ENCODE results near the gene RRAGA.
"Not testable (repeated sequence)": the region's sequence is repeated elsewhere in the genome, so short reads cannot be mapped to it uniquely, and the experiment has no call there.

RRAGA gene, protein sequence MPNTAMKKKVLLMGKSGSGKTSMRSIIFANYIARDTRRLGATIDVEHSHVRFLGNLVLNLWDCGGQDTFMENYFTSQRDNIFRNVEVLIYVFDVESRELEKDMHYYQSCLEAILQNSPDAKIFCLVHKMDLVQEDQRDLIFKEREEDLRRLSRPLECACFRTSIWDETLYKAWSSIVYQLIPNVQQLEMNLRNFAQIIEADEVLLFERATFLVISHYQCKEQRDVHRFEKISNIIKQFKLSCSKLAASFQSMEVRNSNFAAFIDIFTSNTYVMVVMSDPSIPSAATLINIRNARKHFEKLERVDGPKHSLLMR

DNA sequence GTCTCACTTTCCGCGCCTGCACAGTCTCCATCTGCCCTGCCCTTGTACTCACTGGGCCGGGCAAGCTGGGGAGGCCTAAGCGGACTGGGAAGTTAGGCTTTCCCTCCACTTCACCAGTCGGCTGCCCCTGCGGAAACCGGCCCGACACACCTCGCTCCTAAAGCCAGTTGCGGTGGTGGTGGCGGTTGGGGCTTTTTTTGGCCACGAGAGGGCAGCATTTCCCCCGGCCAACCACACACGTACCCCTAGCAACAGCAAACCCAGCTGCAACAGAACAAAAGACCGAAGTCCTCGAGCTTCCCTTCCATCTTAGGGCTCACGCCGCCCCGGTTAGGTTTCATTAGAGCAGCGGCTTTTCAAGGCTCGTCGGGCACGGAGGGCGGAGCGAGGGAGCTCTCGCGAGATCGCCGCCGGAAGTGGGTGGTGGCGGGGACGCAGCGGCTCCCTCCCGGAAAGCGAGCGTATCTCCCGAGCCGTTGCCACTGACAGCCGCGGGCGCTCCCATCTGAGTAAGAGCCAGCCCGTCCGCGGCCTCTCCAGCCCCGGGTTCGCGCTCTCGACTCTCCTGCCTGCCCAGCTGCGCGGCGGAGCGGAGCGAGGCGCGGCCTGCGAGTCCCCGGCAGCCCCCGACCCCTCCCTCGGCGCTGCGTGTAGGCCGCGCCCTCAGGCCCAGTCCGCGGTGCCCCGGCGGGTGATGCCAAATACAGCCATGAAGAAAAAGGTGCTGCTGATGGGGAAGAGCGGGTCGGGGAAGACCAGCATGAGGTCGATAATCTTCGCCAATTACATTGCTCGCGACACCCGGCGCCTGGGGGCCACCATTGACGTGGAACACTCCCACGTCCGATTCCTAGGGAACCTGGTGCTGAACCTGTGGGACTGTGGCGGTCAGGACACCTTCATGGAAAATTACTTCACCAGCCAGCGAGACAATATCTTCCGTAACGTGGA, at the start of gene RRAGA:
TSS of gene RRAGA (plus strand) at position 462 of the 951 bp plus-strand sequence. CDS start at position 695, 233 bp downstream.
- peak; percentile 97 for DNase-seq (ENCODE audit: low read depth)

DNA sequence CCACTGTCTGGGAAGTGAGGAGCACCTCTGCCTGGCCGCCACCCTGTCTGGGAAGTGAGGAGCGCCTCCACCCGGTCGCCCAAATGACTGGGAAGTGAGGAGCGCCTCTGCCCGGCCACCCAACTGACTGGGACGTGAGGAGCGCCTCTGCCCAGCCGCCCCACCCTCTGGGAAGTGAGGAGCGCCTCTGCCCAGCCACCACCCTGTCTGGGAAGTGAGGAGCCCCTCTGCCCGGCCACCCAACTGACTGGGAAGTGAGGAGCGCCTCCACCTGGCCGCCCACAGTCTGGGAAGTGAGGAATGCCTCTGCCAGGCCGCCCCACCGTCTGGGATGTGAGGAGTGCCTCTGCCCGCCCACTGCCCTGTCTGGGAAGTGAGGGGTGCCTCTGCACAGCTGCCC, 49.1 kb upstream of the RRAGA start:
- DNase-seq (ENCODE audit: low read depth), result no peak

- no peak for DNase-seq (ENCODE audit: low read depth)
These were observed 39.7 kb upstream of the RRAGA start for GRCh38 chr9:19009391-19009965.

DNA sequence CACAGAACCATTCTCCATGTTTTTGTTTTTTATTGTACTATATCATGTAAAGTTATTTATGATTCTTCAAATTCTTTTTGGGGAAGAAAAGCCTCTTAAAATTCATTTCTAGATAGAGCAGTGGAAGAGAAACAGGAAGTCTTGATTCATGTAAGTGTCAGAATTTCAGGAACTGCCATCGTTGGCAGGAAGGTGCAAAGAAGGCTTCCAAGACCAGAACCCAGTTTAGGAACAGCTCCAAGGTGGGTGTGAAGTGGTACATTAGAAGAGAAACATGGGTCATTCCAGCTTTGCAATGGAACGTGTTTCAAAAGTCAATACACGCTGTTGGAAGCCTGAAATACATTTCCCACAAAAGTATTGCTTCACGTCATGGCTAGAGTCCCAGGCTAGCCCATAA, 31.0 kb upstream of the RRAGA start:
- DNase-seq (ENCODE audit: low read depth), result no peak

- DNase-seq (ENCODE audit: low read depth), result no peak
These were observed 28.3 kb upstream of the RRAGA start for GRCh38 chr9:19020886-19021455.

DNA sequence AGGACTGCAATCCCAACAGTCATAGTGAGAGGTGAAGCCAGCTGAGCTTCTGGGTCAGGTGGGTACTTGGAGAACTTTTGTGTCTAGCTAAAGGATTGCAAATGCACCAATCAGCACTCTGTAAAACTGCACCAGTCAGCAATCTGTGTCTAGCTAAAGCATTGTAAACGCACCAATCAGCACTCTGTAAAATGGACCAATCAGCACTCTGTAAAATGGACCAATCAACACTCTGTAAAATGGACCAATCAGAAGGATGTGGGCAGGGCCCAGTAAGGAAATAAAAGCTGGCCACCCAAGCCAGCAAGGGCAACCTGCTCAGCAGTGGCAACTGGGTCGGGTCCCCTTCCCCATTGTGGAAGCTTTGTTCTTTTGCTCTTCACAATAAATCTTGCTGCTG, 27.6 kb upstream of the RRAGA start:
- not testable (repeated sequence) for DNase-seq (ENCODE audit: low read depth)

DNA sequence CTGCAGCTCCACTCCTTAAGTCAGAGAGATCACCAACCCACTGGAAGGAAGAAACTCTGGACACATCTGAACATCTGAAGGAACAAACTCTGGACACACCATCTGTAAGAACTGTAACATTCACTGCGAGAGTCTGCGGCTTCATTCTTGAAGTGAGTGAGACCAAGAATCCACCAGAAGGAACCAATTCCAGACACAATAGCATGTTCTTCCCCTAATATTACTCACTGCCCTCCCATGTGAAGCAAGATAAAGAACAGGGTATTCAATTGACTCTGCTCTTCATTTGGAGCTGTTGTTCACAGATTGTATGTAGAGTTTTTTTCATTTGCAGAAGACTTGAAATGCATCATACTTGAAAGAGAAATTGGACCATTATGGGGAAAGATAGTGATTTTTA, 27.0 kb upstream of the RRAGA start:
- DNase-seq (ENCODE audit: low read depth), result peak; percentile 18

GRCh38 chr9:19023078-19023477, 26.1 kb upstream of the RRAGA start:
- DNase-seq (ENCODE audit: low read depth), result no peak

DNA sequence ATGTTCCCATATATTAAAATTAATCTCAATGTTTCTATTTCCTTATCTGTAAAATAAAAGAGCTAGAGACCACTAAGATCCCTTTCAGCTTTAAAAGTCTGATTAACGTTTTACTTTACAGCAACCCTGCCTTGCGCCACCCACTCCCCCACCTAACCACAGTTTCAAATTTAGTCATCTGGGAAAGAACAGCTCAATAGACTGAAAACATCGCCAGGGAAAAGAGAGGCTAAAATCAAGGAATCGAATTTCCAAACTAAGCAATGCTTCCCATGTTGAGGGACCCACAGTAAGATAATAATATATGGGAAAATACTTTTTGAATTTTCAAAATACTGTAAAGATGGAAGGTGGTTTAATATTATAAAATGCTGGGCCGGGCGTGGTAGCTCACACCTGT, 22.9 kb upstream of the RRAGA start:
- DNase-seq (ENCODE audit: low read depth), result no peak

DNA sequence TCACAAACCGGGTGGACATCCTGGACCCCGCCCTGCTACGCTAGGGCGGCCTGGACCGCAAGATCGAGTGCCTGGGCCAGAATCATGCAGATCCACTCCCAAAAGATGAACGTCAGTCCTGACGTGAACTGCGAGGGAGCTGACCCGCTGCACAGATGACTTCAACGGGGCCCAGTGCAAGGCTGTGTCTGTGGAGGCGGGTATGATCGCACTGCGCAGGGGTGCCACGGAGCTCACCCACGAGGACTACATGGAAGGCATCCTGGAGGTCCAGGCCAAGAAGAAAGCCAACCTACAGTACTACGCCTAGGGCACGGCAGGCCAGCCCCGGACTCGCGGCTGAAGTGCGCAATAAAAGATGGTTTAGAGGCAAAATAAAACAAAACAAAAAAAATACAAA, 21.4 kb upstream of the RRAGA start:
- no peak for DNase-seq (ENCODE audit: low read depth)

GRCh38 chr9:19028835-19029451, 20.3 kb upstream of the RRAGA start:
- DNase-seq (ENCODE audit: low read depth), result peak; percentile 73

DNA sequence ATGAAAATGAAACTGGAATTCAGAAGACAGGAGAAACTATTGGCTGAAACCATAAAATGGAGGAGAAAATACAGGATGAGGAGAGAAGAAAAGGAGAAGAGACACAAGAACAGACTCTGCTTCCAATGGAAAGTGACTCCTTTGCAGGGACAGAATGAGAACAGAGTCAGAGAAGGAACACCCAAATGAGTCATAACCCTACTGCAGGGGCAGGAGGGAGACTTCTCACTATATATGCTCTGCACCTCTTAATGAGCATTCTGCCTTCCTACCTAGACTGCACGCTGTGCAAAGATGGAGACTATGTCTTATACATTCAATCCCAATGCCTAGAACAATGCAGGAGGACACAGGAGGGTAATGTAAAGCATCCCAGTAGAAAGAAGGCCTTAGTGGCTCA, 18.3 kb upstream of the RRAGA start:
- DNase-seq (ENCODE audit: low read depth), result peak; percentile 34

- DNase-seq (ENCODE audit: low read depth), result no peak
These were observed 16.8 kb upstream of the RRAGA start for GRCh38 chr9:19032406-19032805.

- no peak for DNase-seq (ENCODE audit: low read depth)
These were observed 16.2 kb upstream of the RRAGA start, which contains the start of gene SAXO1 for GRCh38 chr9:19033015-19033414. TSS of gene SAXO1 (minus strand) at chr9:19033209. CDS start at chr9:19032908, 301 bp downstream.

- DNase-seq (ENCODE audit: low read depth), result no peak
These were observed 12.6 kb upstream of the RRAGA start for GRCh38 chr9:19036611-19037010.

GRCh38 chr9:19049917-19050636, 850 bp downstream of the RRAGA start:
- DNase-seq (ENCODE audit: low read depth), result peak; percentile 61

DNA sequence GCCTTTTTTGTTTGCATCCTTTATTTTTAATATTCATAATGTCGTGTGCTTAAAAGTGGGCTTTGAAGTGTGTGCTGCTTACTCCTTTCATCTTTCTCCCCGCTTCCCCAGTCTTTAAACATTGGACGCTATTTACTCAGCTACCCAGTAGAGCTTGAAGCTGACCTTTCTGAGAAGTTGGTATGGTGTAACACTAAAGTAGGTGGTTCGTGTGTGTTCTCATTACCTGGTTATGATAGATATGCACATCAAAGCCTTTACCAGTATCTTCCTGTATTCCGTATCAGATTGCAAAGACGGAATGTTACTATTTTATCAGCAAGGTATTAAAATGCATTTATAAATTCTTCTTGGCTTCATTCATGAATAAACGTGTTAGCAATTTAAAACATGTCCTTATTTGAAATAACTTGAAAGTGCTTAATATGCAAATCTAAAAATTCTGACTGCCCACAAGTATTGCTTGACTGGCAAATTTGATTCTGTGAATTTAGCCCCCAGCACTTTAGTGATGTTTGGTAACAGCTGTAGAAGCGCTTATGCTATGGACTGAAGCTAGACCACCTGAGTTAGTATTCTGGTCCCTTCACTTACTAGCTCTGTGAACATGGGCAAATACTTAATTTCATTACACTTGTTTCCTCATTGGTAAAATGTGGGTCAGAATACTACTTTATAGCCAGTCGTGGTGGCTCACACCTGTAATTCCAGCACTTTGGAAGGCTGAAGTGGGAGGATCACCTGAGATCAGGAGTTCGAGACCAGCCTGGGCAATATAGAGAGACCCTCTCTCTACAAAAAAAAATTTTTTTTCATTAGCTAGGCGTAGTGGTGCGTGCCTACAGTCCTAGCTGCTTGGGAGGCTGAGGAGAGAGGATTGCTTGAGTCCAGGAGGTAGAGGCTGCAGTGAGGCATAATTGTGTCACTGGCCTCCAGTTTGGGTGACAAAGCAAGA, 1.7 kb downstream of the RRAGA start:
- peak; percentile 0 for DNase-seq (ENCODE audit: low read depth)

DNA sequence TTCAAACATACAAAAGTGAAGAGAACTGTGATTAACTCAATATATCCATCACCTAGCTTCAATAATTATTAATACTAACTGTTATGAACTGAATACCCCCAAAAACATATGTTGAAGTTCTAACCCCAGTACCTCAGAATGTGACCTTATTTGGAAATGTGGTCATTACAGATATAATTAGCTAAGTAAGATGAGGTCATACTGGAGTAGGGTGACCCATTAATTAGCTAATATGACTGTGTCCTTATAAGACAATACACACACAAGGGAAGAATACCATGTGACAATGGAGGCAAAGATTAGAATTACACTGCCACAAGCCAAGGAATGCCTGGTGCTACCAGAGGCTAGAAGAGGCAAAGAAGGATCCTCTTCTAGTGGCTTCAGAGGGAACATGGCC, 7.8 kb downstream of the RRAGA start:
- peak; percentile 1 for DNase-seq (ENCODE audit: low read depth)

DNA sequence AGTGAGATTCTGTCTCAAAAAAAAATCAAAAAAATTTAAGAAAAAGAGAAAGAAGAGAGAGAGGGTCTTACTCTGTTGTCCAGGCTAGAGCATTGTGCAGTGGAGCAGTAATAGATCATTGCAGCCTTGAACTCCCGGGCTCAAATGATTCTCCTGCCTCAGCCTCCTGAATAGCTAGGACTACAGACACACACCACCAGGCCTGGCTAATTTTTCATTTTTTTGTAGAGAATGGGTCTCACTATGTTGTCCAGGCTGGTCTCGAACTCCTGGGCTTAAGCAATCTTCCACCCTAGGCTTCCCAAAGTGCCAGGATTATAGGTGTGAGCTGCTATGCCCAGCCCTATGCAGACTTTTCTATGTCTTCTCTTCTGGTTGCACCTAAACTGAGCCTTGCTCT, 25.0 kb downstream of the RRAGA start:
- DNase-seq (ENCODE audit: low read depth), result no peak

DNA sequence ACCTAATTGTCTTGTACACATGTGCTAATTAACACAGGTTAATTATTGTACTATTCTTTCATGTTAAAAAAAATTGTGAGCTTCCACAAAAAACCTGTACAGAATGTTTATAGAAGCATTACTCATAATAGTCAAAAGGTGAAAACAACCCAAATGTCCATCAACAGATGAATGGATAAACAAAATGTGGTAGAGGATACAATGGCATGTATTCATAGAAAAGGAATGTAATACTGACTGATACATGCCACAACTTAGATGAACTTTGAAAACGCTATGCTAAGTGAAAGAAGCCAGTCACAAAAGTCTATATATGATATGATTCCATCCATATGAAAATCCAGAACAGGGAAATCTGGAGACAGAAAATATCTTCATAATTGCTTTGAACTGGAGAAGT, 25.6 kb downstream of the RRAGA start:
- peak; percentile 8 for DNase-seq (ENCODE audit: low read depth)
